Stimulated activated CD4-positive, alpha-beta T cell treated with anti-CD3 and anti-CD28 coated beads, Interleukin-2, amount 100 ng/mL, for 24 hours (primary cell): ENCODE results near the gene AKNA.

ENCODE experiments used
- DNase-seq, 2 donors: peaks; one replicate each; pipeline ENCODE4 v3.0.0-alpha.2; 2020

Gene AKNA

DNA sequence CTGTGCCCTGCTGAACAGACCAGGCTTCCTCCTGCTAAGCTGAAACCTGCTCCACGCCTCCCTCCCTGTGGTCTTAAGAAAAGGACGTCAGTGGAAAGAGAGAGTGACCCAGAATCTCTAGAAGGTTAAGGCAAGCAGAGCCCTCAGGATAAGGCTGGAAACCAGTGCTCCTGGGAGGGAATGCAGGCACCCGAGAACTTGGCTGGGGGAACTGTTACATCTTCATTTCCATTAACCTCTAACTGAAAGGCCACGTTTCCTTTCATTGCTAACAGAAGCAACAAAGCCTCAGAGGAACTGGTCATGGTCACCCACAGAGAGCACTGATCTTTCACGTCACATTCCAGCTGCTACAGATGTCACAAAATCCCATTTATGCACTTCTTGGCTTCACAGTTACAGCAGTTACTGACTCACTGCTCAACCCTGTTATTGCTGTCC is 26.1 kb upstream of the AKNA start:
- no peak for DNase-seq

DNA sequence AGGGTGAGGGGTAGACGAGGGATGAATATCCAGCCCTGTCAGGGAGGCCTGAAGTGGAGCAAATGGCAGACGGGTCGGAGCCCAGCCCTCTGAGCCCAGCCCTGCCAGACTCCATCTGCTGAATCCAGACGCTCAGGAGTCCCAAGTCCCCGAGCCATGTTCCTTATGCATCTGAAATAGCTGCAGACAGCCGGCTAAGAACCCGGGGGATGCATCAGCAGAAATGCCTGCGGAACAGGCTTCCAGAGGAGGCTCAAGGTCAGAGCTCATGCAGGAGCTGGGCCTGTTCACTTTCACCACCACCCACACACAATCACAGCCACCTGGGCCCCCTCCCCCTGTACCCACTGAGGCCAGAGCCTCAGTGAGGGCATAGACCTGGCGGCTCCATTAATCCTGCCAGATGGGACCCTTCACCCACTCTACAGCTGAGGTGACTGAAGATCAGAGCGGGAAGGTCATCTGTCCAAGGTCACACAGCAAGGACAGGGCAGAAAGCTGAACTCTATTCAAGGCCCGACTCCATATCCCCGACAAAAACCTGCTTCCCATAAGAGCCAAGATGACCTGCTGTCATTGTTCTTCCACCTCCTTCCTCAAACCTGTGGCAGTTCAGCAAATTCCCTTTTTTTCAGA is 24.4 kb upstream of the AKNA start:
- no peak for DNase-seq

DNA sequence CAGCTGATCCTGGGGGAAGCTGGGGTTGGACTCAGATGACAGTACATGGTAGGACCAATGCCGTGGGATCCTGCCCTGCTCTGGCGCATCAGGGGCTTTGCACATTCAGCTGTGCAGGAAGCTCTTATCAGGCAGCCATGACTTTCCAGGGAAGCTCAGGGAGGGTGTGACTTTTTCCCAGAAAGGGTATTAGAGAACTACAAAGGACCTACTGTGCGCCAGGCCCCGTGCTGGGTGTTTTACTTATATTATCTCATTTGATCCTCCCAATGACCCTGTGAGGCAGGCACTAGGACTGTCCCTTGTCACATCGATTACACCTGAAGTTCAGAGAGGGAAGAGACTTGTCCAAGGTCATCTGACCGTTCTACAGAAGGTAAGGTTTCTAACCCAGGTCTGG is 23.7 kb upstream of the AKNA start:
- no peak for DNase-seq

DNA sequence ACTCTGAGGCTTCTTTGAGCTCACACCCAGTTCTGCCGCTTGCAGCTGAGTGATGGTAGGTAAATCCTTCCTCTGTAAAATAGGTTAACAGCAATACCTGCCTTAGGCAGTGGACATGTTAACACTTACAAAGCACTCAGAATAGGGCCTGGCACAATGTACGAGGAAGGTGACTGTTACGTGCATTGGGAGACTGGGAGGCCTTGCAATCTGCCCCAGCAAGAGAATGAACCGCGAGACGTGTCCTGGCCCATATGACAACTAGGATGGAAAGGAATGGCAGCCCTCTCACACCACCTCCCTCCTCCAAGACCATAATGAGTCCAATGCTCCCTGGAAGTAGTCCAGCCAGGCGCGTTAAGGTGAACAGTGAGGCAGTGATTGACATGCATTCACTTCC is 23.1 kb upstream of the AKNA start:
- DNase-seq: no peak

DNA sequence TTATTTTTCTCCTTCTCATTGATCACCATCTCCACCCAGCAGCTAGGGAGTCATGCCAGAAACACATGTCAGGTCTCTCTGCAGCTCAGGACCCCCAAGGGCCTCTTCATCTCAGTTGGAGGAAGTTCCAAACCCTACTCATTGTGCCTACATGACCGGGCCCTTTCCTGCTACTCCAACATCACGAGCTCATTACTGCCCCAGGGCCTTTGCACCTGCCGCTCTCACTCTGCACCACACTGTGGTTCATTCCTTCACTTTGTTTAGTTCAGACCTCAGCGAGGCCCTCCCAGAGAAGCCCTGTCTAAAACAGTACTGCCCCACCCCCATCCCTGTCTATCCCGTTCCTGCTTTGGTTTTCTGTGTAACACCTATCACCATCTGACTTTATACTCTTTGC is 22.1 kb upstream of the AKNA start:
- DNase-seq: no peak

DNA sequence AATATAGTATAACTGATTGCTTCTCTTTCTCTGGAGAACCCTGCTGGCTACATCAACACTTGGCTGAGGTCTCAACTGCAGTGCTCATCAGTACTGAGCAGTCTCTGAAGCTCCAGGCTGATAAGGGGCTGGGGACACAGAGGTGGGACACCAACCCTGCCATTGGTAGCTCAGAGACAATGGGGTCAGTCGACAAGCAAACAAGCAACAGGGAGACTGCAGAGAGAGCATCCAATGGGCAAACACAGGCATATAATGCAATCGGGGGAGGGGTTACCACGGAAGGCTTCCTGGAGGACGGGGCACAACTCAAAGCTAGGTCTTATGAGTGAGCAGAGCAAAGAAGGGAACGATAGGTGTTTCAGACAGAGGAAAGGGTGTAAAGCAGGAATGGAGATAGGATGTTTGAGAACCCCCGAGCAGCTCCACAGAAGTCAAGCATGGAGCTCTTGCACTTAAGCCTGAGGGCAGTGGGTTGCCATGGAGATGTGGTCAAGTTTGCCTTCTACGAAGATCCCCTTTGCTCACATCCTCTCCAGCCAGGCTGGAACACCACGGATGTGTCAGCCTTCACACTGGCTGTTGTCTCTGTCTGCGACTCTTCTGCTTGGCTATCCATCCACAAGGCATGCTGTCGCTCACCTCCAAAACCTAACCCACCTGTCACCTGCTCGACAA is 21.5 kb upstream of the AKNA start:
- no peak for DNase-seq

DNA sequence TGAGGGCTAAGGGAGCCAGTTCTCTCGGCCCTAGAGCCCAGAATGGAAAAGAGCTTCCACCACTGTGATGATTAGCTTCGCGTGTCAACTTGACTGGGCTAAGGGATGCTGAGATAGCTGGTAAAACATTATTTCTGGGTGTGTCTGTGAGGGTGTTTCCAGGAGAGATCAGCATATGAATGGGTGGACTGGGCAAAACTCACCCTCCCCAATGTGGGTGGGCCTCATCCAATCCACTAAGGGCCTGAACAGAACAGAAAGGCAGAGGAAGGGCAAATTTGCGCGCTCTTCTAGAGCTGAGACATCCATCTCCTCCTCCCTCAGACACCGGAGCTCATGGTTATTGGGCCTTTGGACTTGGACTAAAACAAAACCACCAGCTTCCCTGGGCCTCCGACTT is 20.9 kb upstream of the AKNA start:
- no peak for DNase-seq

DNA sequence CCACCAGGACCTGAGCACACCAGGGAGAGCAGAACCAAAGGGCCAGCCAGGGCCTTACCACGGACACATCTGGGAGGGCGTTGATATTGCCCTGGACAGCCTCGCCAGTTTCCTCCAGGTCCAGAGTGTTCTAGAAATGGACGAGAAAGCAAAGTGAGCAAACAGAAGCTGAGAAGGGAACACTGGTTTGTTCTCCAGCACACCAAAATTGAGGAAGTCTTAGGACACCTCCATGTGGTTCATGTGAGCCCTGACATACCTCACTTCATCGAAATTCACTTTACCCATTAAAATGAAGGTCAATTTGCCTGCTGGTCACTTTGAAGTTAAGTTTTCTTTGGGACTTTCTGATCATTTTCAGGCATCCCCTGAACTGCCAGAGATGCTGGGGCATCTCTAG is 20.1 kb upstream of the AKNA start:
- DNase-seq: no peak

DNA sequence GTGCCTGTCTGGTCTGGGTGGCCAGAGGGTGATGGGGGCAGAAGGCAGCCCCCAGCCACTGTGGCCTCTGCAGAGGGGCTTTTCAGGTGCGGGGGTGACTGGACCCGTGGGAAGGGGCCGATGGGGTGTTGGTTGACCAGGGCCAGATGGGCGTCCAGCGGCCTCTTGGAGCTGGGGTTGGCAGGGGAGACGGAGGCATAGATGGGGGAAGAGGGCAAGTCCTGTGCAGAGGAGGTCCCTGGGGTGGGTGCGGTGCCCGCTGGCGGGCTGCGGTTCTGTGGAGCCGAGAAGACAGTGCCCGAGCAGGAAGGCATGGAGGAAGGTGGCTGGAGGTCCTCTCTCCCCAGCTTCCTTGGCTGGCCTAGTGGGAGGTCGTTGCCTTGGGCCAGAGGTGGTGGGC is 18.7 kb upstream of the AKNA start:
- no peak for DNase-seq

DNA sequence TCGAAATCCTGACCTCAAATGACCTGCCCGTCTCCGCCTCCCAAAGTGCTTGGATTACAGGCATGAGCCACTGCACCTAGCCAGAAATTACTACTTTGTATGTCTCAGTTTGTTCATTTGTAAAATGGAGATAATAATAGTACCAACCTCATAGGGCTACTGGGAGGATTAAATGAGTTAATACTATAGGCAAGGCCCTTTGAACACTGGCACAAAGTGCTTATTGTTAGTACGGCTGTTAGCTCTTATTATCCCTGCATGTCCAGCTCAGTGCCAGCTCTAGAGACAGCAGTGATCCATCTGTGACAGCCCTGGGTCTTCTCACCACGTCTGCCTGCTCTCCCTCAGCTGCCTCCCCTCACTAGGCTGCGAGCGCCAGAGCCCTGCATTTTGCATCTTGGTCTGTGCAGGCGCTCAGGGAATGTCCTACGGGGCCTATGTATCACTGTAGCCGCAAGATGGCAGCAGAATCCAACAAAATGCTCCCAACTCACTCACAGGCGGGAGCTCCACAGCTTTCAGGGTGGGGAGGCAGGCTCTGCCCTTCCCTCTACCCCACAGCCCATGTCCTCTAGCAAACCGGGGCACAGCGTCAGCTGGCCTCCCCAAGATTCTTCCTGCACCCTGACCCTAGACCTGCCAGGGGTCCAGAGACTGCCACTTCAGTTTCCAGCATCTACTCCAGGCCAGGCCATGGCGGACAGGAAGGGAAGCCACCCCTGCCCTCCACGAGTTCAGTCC is 17.7 kb upstream of the AKNA start:
- DNase-seq: peak; percentile 77 to 81

DNA sequence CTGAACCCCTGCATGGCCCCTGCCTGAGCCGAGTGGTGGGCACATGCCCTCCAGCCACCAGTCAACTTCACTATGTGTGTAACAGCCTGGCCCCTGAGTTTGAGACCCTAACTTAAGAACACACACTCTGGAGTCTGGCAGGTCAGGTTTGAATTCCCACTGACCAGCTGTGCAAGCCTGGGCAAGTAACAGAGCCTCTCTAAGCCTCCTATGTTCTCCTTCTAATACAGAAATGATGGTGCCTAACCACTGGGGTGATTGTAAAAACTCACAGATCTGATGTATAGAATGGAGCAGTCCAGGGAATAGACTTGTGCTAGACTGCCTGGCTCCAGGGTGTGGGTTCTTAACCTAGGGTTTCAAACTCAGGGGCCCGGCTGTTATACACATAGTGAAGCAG is 16.7 kb upstream of the AKNA start:
- DNase-seq: no peak

DNA sequence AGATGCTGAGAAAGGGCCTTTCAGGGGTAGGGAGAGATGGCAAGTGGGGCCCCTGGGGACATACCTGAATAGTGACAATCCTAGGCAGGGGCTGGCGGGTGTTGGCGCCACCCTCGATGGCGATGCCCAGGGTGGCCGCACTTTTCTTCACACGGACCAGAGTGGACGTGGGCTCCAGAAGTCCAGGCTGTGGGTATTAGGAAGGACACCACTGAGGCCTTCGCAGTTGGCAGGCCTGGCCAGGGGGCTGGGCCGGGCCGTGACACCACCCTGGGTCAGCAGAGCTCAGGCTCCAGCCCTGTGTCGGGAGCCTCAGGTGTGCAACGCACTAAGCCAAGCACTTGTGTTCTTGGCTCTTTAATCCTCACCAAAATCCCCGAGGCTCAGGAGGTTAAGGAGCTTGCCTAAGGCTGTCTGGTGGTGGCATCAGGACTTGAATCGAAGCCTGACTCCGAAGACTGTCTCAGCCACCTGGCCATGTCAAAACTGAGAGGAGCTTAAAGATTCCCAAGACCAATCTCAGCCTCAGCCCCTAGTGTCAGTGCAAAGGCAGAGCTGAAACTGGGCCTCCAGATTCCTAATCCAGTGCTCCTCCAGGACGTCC is 15.5 kb upstream of the AKNA start:
- no peak for DNase-seq

DNA sequence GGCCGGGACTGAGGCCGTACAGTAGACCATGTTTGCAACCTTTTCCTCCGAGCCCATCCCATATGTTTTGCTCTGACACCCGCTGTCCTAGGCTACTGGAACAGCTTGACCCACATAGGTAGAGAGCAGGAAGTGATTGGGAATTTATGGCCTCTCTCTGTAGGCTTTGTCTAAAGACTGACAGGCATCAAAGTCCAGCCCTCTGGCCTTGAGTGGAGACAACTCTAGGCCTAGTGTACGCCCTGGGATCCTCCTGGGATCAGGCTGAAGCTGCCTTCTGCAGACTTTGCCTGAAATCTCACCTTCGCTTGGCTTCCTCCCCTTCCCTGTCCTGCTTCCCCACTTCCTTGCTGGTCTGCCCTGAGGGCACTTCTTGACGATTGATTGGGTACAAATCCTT is 13.6 kb upstream of the AKNA start:
- no peak for DNase-seq

DNA sequence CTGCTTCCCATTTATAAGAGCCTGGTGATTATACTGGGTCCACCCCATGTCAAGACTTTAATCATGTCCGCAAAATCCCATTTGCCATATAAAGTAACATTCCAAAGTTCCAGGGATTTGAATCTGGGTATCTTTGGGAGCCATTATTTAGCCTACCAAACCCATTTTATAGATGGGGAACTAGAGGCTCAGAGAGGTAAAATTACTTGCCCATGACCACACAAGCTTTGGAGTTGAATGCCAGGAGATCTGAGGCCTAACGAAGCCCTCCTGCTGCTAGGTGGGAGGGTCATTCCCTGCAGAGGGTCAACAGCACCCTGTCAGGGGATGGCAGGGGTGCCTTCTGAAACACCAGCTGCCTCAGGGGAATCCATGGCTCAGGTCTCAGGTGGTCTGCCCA is 13.0 kb upstream of the AKNA start:
- DNase-seq: no peak

DNA sequence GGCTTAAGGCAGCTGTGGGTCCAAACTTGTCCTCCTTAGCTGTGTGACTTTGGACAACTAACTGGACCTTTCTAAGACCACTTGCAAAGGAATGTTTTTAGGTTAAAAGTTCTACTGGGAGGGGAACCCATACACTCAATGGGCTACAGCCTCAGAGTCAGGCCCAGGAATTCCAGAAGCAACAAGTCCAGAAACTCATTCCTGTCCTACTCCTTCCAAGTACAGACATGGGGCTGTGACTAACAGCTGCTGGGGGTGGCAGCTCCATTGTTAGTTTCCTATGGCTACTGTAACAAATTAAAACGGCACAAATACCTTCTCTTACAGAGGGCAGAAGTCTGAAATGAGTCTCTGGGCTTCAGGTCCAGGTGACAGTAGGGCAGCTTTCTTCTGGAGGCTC is 12.4 kb upstream of the AKNA start:
- DNase-seq: no peak

DNA sequence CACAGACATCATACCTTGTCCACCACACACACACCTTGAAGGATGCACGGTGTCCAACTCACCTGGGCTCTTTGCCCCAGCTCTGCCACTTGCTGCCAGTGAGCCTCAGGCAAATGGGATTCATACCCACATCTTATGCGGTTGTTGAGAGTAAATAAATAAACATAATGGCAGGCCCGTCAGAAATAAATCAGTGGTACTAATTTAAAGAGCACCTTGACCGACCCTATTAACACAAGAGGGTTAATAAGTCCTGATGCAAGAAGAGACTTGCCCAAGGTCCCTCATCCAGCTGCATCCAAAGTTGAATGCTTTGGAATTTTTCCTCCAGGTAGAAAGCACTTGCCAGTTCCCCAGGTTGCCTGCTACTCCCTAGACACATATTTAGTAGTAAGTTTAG is 11.6 kb upstream of the AKNA start:
- no peak for DNase-seq

DNA sequence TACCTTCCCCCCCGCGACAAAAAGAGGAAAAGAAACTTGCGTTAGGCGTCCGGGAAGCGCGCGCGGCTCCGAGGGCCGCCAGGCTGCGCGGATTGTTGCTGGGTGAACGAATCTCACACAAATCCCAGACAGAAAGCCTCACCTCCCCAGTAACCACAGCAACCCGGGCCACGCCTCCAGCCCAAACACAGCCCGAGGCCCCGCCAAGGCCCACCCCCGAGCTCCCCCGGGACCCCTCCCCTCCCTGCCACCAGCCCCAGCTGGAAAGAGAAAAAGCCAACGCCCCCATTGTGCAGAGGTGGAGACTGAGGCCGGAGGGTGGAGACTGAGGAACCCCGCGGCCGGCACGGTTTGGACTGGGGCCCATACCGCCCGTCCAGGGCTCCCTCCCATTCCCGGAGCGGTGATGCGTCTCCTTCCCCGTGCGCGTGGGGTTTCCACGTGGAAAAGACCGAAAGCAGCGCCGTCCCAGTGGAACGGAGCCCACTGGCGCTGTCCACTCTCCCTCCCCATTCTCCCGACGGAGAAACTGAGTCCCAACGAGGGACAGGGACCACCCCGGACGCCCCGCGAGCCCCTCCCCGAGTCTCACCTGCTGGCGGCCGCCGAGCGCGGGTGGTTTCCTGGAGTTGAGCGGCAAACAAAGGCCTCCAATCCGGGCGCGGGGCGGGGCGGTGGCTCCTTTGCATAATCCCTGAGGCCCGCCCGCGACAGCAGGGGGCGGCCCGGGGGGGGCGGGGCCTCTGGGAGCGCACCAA is 10.2 kb upstream of the AKNA start:
- DNase-seq: peak; percentile 97 to 98

DNA sequence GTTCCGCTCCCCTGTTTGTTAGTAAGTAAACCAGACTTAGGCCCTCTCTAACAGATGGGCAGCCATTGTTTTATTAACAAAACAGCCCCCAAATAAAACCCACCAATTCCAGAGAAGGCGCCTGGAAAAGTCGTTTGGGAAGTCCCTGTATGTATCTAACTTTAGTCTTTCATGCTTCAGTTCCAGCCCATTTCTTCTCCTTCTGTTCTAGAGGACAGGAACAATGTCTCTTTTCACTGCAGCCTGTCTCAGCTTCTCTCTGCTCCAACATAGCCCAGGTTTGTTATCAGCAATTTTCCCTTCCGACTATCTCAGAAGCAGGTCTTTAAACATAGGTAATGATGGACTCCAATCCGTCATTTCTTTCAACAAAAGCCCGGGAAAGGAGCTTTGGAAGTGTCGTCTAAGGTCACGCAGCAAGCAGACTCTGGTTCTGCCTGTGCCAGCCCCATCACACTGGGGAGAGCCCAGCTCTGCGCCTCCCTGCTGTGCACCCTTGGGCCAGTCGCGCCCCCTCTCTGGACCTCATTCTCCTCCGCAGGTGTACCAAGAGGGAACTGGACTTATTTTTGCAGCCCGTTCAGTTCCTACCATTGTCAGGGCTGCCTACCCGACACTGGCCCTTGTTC is 9.6 kb upstream of the AKNA start:
- DNase-seq: no peak

DNA sequence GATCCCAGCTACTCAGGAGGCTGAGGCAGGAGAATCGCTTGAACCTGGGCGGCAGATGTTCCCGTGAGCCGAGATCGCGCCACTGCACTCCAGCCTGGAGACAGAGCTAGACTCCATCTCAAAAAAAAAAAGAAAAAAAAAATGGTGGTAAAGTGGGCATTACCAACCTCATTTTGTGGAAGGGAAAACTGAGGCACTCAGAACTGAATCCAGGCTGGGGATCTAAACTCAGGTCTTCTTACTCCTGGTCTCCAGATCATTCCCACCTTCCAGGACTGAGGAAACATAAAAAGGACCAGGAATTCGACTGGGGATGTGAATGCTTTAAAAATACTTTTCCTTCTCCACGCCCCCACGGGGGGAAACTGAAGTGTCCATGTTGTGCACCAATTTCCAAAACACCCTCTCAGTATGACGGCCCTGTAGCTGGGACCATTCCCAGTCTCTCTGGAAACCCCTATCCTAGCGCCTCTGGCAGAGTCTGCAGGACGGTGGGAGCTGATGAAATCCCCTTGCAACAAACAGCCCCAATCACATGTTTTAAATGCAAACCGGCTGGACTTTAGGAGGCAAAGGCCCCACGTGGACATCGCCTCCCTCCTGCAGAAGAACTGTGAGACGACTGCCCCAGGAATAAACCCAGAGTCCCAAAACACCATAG is 8.9 kb upstream of the AKNA start:
- no peak for DNase-seq

DNA sequence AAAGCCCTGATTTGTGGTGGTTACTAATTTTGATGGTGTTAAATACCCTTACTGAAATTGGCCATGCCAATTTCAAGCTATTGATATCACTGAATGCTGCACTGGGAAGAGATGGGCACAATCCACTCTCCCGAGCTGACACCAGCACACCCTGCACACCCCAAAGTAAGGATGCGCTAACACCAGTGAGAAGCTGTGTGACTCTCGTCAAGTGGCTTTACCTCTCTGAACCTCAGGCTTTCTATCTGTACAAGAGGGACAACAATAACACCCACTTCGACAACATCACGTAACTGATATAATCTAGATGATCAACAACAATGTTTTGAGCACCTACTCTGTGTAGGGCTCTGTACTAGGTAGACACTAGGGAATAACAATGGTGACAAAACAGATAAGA is 8.0 kb upstream of the AKNA start:
- DNase-seq: no peak

DNA sequence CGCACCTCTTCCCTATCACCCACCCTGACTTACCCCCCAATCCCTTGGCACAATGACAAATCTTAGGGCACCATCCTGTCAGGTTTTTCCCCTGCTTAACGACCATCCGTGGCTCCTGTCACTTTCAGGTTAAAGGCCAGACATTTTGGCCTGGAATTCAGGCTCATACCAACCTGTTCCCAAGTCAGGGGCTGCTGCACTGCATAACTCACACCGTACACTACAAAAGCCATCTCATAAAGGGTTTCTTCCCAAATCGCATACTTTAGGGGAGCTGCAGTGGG is 7.5 kb upstream of the AKNA start:
- DNase-seq: no peak
